ENCODE data around the gene SLC38A2.

- TF ChIP-seq CTCF (IDR thresholded peaks at IDR 0.05) (no peak), POLR2A (IDR thresholded peaks at IDR 0.05) (no peak)
Measured at GRCh38 chr12:46402451-46402850, 29.9 kb upstream of the SLC38A2 start.

All from esophagus squamous epithelium (tissue), 4 donors.